ENCODE measurements around the gene PRSS36.
"Not testable (repeated sequence)": the region's sequence is repeated elsewhere in the genome, so short reads cannot be mapped to it uniquely, and the experiment has no call there.

PRSS36 gene

GRCh38 chr16:31138621-31139578 lies 11.0 kb downstream of the PRSS36 start:
- Histone ChIP-seq H3K9ac (ENCODE audit: low read length) (no peak overlapping the region), H3K36me3 (ENCODE audit: insufficient read depth, low read length) (no peaks in the 10 kb centered on the region), H3K4me3 (ENCODE audit: low read depth in 1 of 2, low read length in 2 of 2) (no peak overlapping the region), H3K27me3 (ENCODE audit: control insufficient read depth in 1 of 2, insufficient read depth in 2 of 2, low read length in 2 of 2) (peaks cover 0 to 12% of the 10 kb centered on the region in 2 donors), H3K27ac (ENCODE audit: low read depth, low read length) (no peak overlapping the region), H3K9me3 (ENCODE audit: low read length) (no peaks in the 10 kb centered on the region), H3K4me1 (ENCODE audit: insufficient read depth, low read length) (peaks cover 19% of the 10 kb centered on the region)

GRCh38 chr16:31136822-31137499 lies 12.9 kb downstream of the PRSS36 start:
- H3K27me3 ChIP-seq (ENCODE audit: control insufficient read depth in 1 of 2, insufficient read depth in 2 of 2, low read length in 2 of 2): peaks cover 0 to 12% of the 10 kb centered on the region in 2 donors
- H3K9ac ChIP-seq (ENCODE audit: low read length); H3K27ac ChIP-seq (ENCODE audit: low read depth, low read length); H3K4me3 ChIP-seq (ENCODE audit: low read depth in 1 of 2, low read length in 2 of 2); H3K9me3 ChIP-seq (ENCODE audit: low read length); H3K36me3 ChIP-seq (ENCODE audit: insufficient read depth, low read length): not testable (repeated sequence)
- peaks cover 19% of the 10 kb centered on the region for H3K4me1 ChIP-seq (ENCODE audit: insufficient read depth, low read length)

GRCh38 chr16:31136287-31136662 lies 13.6 kb downstream of the PRSS36 start:
- Histone ChIP-seq H3K36me3 (ENCODE audit: insufficient read depth, low read length) (peaks cover 14% of the 10 kb centered on the region), H3K27me3 (ENCODE audit: control insufficient read depth in 1 of 2, insufficient read depth in 2 of 2, low read length in 2 of 2) (peaks cover 0 to 12% of the 10 kb centered on the region in 2 donors), H3K4me1 (ENCODE audit: insufficient read depth, low read length) (peaks cover 12% of the 10 kb centered on the region), H3K27ac (ENCODE audit: low read depth, low read length) (no peak overlapping the region), H3K9me3 (ENCODE audit: low read length) (no peaks in the 10 kb centered on the region), H3K9ac (ENCODE audit: low read length) (no peak overlapping the region), H3K4me3 (ENCODE audit: low read depth in 1 of 2, low read length in 2 of 2) (no peak overlapping the region)

- Histone ChIP-seq H3K36me3 (ENCODE audit: insufficient read depth, low read length) (peaks cover 19% of the 10 kb centered on the region), H3K4me3 (ENCODE audit: low read depth in 1 of 2, low read length in 2 of 2) (no peak within 1 kb of the TSS), H3K9me3 (ENCODE audit: low read length) (no peaks in the 10 kb centered on the region), H3K27ac (ENCODE audit: low read depth, low read length) (no peak within 1 kb of the TSS), H3K4me1 (ENCODE audit: insufficient read depth, low read length) (peaks cover 7% of the 10 kb centered on the region), H3K27me3 (ENCODE audit: control insufficient read depth in 1 of 2, insufficient read depth in 2 of 2, low read length in 2 of 2) (peaks cover 0 to 12% of the 10 kb centered on the region in 2 donors), H3K9ac (ENCODE audit: low read length) (no peak within 1 kb of the TSS)
Measured at GRCh38 chr16:31135535-31136286, 14.2 kb downstream of the PRSS36 start, which contains the start of gene PRSS8. TSS of gene PRSS8 (minus strand) at chr16:31135727. CDS start at chr16:31135498, 229 bp downstream.

- Histone ChIP-seq H3K4me3 (ENCODE audit: low read depth in 1 of 2, low read length in 2 of 2) (no peak overlapping the region), H3K36me3 (ENCODE audit: insufficient read depth, low read length) (peaks cover 25% of the 10 kb centered on the region), H3K27ac (ENCODE audit: low read depth, low read length) (no peak overlapping the region), H3K9me3 (ENCODE audit: low read length) (no peaks in the 10 kb centered on the region), H3K4me1 (ENCODE audit: insufficient read depth, low read length) (peaks cover 5% of the 10 kb centered on the region), H3K27me3 (ENCODE audit: control insufficient read depth in 1 of 2, insufficient read depth in 2 of 2, low read length in 2 of 2) (peaks cover 0 to 12% of the 10 kb centered on the region in 2 donors), H3K9ac (ENCODE audit: low read length) (no peak overlapping the region)
Measured at GRCh38 chr16:31134625-31135534, 15.0 kb downstream of the PRSS36 start.

- Histone ChIP-seq H3K4me1 (ENCODE audit: insufficient read depth, low read length) (peaks cover 9% of the 10 kb centered on the region), H3K27me3 (ENCODE audit: control insufficient read depth in 1 of 2, insufficient read depth in 2 of 2, low read length in 2 of 2) (peaks cover 0 to 12% of the 10 kb centered on the region in 2 donors), H3K9me3 (ENCODE audit: low read length) (no peaks in the 10 kb centered on the region), H3K27ac (ENCODE audit: low read depth, low read length) (no peak overlapping the region), H3K4me3 (ENCODE audit: low read depth in 1 of 2, low read length in 2 of 2) (no peak overlapping the region), H3K9ac (ENCODE audit: low read length) (no peak overlapping the region), H3K36me3 (ENCODE audit: insufficient read depth, low read length) (peaks cover 33% of the 10 kb centered on the region)
Measured at GRCh38 chr16:31134091-31134571, 15.7 kb downstream of the PRSS36 start.

- Histone ChIP-seq H3K36me3 (ENCODE audit: insufficient read depth, low read length) (peaks cover 43% of the 10 kb centered on the region), H3K9me3 (ENCODE audit: low read length) (no peaks in the 10 kb centered on the region), H3K4me3 (ENCODE audit: low read depth in 1 of 2, low read length in 2 of 2) (no peak overlapping the region), H3K27ac (ENCODE audit: low read depth, low read length) (no peak overlapping the region), H3K4me1 (ENCODE audit: insufficient read depth, low read length) (peaks cover 9% of the 10 kb centered on the region), H3K9ac (ENCODE audit: low read length) (no peak overlapping the region), H3K27me3 (ENCODE audit: control insufficient read depth in 1 of 2, insufficient read depth in 2 of 2, low read length in 2 of 2) (peaks cover 0 to 12% of the 10 kb centered on the region in 2 donors)
Measured at GRCh38 chr16:31133046-31133501, 16.8 kb downstream of the PRSS36 start.

GRCh38 chr16:31132303-31132979 lies 17.4 kb downstream of the PRSS36 start:
- H3K9me3 ChIP-seq (ENCODE audit: low read length): no peaks in the 10 kb centered on the region
- H3K9ac ChIP-seq (ENCODE audit: low read length): no peak overlapping the region
- no peak overlapping the region for H3K4me3 ChIP-seq (ENCODE audit: low read depth in 1 of 2, low read length in 2 of 2)
- H3K4me1 ChIP-seq (ENCODE audit: insufficient read depth, low read length): peaks cover 9% of the 10 kb centered on the region
- H3K27ac ChIP-seq (ENCODE audit: low read depth, low read length): no peak overlapping the region
- H3K36me3 ChIP-seq (ENCODE audit: insufficient read depth, low read length): peaks cover 49% of the 10 kb centered on the region
- peaks cover 0 to 12% of the 10 kb centered on the region in 2 donors for H3K27me3 ChIP-seq (ENCODE audit: control insufficient read depth in 1 of 2, insufficient read depth in 2 of 2, low read length in 2 of 2)

- no peak overlapping the region for H3K9ac ChIP-seq (ENCODE audit: low read length)
- peaks cover 9% of the 10 kb centered on the region for H3K4me1 ChIP-seq (ENCODE audit: insufficient read depth, low read length)
- H3K36me3 ChIP-seq (ENCODE audit: insufficient read depth, low read length): peaks cover 55% of the 10 kb centered on the region
- no peak overlapping the region for H3K27ac ChIP-seq (ENCODE audit: low read depth, low read length)
- H3K9me3 ChIP-seq (ENCODE audit: low read length): no peaks in the 10 kb centered on the region
- peaks cover 0 to 12% of the 10 kb centered on the region in 2 donors for H3K27me3 ChIP-seq (ENCODE audit: control insufficient read depth in 1 of 2, insufficient read depth in 2 of 2, low read length in 2 of 2)
- no peak overlapping the region for H3K4me3 ChIP-seq (ENCODE audit: low read depth in 1 of 2, low read length in 2 of 2)
Measured at GRCh38 chr16:31131841-31132271, 18.0 kb downstream of the PRSS36 start.

GRCh38 chr16:31131416-31131815 lies 18.4 kb downstream of the PRSS36 start:
- H3K27ac ChIP-seq (ENCODE audit: low read depth, low read length): no peak overlapping the region
- H3K4me1 ChIP-seq (ENCODE audit: insufficient read depth, low read length): peaks cover 9% of the 10 kb centered on the region
- H3K9ac ChIP-seq (ENCODE audit: low read length): no peak overlapping the region
- peaks cover 56% of the 10 kb centered on the region for H3K36me3 ChIP-seq (ENCODE audit: insufficient read depth, low read length)
- peaks cover 0 to 12% of the 10 kb centered on the region in 2 donors for H3K27me3 ChIP-seq (ENCODE audit: control insufficient read depth in 1 of 2, insufficient read depth in 2 of 2, low read length in 2 of 2)
- H3K9me3 ChIP-seq (ENCODE audit: low read length): no peaks in the 10 kb centered on the region
- no peak overlapping the region for H3K4me3 ChIP-seq (ENCODE audit: low read depth in 1 of 2, low read length in 2 of 2)
